Stimulated activated CD4-positive, alpha-beta T cell treated with anti-CD3 and anti-CD28 coated beads, TNF-alpha, amount 100 ng/mL, for 1 hour (primary cell): ENCODE results near the gene CABLES2.
"Not testable (repeated sequence)": the region's sequence is repeated elsewhere in the genome, so short reads cannot be mapped to it uniquely, and the experiment has no call there.

Source experiments
- DNase-seq, 3 donors: peaks; one replicate each; pipeline ENCODE4 v3.0.0-alpha.2; 2020; ENCODE audit warnings: low read depth in 3 of 3, low spot score in 1 of 3

The CABLES2 gene

GRCh38 chr20:62390317-62391164 lies 16.5 kb downstream of the CABLES2 start:
- DNase-seq: no peak

DNA sequence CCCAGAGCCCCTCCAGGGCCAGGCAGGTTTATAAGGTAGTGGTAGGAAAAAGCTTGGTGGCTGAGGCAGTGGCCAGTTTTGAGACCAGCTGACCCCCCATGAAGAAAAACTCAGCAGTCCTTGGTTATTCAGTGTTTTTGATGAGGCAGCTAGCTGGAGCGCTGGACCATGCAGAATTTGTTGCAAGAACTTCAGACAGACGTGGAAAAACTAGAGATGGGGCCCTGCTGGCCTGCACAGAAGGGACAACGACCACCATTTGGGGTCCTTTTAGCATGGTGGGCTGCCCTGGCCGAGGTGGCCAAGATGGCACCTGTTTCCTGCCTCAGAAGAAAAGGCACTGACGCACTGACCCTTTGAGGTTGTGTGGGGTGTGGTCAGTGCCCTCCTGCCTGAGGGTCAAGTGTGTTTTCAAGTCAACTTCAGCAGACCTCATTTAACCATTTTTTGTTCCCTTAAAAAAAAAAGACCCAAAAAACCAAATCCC lies 17.4 kb downstream of the CABLES2 start:
- no peak for DNase-seq

- DNase-seq: no peak
Measured at GRCh38 chr20:62388839-62389600, 18.1 kb downstream of the CABLES2 start.

- DNase-seq: no peak
Measured at GRCh38 chr20:62387933-62388635, 19.0 kb downstream of the CABLES2 start.

GRCh38 chr20:62387219-62387913 lies 19.7 kb downstream of the CABLES2 start:
- no peak for DNase-seq

GRCh38 chr20:62386383-62387218 lies 20.5 kb downstream of the CABLES2 start, which contains the start of gene RPS21:
Gene RPS21, plus strand, starts transcription at chr20:62387103. Its CDS starts 236 bp downstream, at chr20:62387339.
- peak; percentile 81 to 89 (median 86) for DNase-seq

DNA sequence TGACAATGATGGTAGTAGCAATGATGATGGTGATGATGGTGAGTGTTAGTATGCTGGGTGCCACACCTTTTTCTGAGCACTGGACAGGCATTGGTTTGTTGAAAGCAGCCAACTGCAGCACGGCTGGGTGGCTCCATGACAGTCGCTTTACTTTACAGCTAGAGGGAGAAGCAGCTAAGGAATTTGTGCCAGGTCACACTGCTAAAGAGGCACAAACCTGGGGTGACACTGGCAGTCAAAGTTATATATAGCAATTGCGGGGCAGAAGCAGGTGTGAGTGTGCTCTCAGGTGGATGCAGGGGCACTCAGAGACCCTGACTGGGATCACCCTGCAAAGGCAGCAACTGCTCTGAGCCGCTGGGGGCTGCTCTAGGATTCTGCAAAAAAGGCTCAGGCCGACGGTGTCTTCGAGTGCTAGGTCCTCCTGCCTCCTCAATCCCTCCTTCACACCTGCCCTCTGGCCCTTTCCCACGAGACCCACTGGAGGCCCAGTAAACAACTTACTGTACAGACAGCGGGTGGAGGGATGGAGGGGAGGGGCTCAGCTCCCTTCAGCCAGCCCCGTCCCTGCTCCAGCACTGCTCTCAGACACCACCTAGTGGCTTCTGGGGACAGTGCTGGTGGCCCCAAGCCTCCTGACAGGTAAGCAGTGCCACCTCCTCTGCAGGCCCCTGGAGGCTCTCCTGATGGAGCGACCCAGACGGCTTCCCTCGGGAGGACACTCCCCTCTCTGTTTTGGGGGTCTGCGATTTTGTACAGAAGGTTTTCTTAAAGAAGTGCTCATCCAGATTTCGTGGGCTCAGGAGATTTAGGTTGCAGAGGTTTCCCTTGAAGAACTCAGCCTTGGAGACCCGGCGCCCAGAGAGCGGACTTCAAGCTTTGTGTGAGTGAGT lies 24.5 kb downstream of the CABLES2 start:
- peak; percentile 52 to 64 (median 53) for DNase-seq

- no peak for DNase-seq
Measured at GRCh38 chr20:62381842-62382241, 25.2 kb downstream of the CABLES2 start.

DNA sequence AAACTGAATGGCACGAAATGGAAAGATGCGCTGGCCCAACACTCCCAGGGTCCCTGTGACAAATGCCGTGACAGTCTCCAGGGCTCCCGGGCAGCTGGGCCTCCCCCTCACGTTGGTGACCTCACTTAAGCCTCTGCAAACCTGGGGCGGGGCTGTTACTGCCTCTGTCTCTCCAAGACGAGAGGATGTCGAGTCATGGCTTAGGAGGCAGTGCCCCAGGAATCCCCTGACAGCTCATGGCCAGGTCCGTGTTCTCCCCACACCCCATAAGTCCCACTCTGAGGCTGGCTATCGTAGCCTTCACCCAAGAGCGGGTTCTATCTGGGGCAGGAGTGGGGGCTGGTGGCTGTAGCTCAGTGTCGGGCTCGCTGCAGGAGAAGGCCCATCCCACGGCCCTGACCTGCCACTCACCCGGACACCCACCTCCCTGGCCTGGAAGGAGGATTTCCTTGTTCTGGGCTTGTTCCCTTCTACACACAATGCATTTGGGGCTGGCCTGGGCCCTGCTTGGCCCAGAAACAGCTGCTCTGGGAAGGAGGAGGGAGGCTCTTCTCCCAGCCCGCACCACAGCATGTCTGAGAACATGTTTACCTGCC lies 25.8 kb downstream of the CABLES2 start:
- DNase-seq: no peak

DNA sequence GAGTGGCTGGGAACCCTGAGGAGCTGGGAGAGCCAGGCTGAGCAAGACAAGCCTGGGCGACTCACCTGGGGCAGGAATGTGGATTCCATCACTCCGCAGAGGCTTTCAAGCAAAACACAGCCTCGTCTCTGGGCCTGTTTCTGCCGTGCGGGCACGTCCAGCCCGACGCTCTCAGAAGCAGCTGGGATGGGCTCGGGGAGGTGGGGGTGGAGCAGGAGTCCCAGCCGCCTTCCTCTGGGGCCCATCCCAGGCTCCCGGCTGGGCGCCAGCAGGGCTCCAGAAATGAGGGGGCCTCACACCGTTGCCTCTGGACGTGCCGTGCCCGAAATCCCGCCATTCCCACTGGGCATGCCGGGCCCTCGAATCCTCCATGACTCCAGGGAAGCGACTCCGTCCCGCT lies 28.9 kb downstream of the CABLES2 start:
- no peak for DNase-seq

DNA sequence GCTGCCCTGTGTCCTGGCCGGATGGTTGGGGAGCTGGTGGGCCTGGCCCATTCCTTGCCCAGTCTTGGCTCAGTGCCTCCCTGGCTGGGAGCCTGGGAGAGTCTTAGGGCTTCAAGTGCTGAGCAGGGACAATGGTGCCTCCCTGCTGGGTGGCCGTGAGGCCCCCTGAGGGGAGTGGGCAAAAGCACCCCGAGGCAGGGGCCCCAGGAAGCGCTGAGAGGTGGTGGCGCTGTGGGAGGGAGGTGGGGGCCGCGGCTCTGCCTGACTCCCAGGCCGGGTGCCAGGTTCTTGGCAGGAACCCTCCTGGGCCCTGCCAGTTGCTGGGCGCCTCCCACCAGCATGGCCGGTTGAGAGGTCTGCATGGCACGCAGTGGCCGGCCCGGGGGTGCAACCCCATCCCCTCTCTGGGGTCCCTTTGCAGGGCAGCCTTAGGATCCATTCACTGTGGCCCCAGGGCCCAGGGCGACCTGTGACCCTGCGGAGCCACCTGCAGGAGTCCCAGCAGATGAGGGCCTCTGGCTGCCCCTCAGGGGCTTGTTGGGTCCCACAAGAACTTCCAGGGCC lies 29.4 kb downstream of the CABLES2 start:
- no peak for DNase-seq

GRCh38 chr20:62377064-62377461 lies 30.0 kb downstream of the CABLES2 start:
- no peak for DNase-seq

- no peak for DNase-seq
Measured at GRCh38 chr20:62376112-62377063, 30.7 kb downstream of the CABLES2 start.

GRCh38 chr20:62374331-62375152 lies 32.5 kb downstream of the CABLES2 start:
- DNase-seq: no peak

- DNase-seq: not testable (repeated sequence)
Measured at GRCh38 chr20:62373631-62374179, 33.4 kb downstream of the CABLES2 start.
